GM12878 (cell line): ENCODE measurements around the gene TIMM50. TPM values are rescaled to one million over a fixed set of nuclear protein-coding genes. Genes with fewer than 3 reads are reported as not detected.
"Not testable (repeated sequence)": the region's sequence is repeated elsewhere in the genome, so short reads cannot be mapped to it uniquely, and the experiment has no call there.

Source experiments
- ATAC-seq: fragments of 200-7000 bp; cut with Tn5 transposase; 3 replicates; pipeline ENCODE4 v1.9.1; 2020; ENCODE audit warnings: mild to moderate bottlenecking, moderate library complexity
- BruUV-seq: library from RNA; stranded (reverse); fragments of 400-500 nt; replicated peaks from 2 replicates; lab custom pipeline; 2021; lab: Mats Ljungman, UMichigan
- CTCF ChIA-PET: fragments of 300-600 bp; sonication (Branson Sonifier 250); formaldehyde crosslinking; extraction: SDS; loops from one replicate; lab custom pipeline; 2021; ENCODE audit warnings: inconsistent platforms; lab: Yijun Ruan, JAX
- POLR2A ChIA-PET: fragments of 350-600 bp; formaldehyde crosslinking; extraction: SDS; loops from one replicate; lab custom pipeline; 2021; ENCODE audit warnings: inconsistent platforms; lab: Charles Lee
- RAD21 ChIA-PET: fragments of 300-600 bp; sonication (Branson Sonifier 250); formaldehyde crosslinking; loops from one replicate; lab custom pipeline; 2023; ENCODE audit warnings: antibody characterized with exemption; ENCODE audit not compliant: unreplicated experiment; lab: Charles Lee
- SMC1A ChIA-PET: fragments of 300-600 bp; sonication (Branson Sonifier 250); formaldehyde crosslinking; loops from one replicate; lab custom pipeline; 2023; ENCODE audit not compliant: unreplicated experiment, uncharacterized antibody; lab: Charles Lee
- DNase-seq: peaks from one replicate; pipeline ENCODE4 v3.0.0-alpha.2; 2011; ENCODE audit warnings: low read depth, low spot score
- FAIRE-seq: peaks from 3 replicates; lab custom pipeline; 2011; peaks lifted over from hg19 to GRCh38; lab: Jason Lieb, UNC
- H2AFZ ChIP-seq: 2 replicates; pipeline ENCODE4 v1.6.0; 2011; ENCODE audit warnings: low read depth, low read length, control low read depth; ENCODE audit not compliant: control insufficient read depth
- H3K27ac ChIP-seq: 2 replicates; pipeline ENCODE4 v1.5.1; 2011; ENCODE audit warnings: control low read depth; ENCODE audit not compliant: control insufficient read depth, insufficient read depth
- H3K27me3 ChIP-seq, 2 experiments: replicated peaks in 1 of 2; 2 replicates each; pipeline versions ENCODE4 v1.6.0 to v1.6.1; 2011; ENCODE audit warnings: low read length in 1 of 2; ENCODE audit not compliant: control insufficient read depth in 2 of 2, insufficient read depth in 2 of 2
- H3K36me3 ChIP-seq, 2 experiments: 2 replicates each; pipeline ENCODE4 v1.5.1; 2011; ENCODE audit warnings: low read length in 1 of 2; ENCODE audit not compliant: control insufficient read depth in 2 of 2, insufficient read depth in 2 of 2
- H3K4me1 ChIP-seq: 2 replicates; pipeline ENCODE4 v1.6.1; 2011; ENCODE audit warnings: mild to moderate bottlenecking, low read length, moderate library complexity, mixed read lengths; ENCODE audit not compliant: control insufficient read depth, insufficient read depth
- H3K4me2 ChIP-seq: 2 replicates; pipeline ENCODE4 v1.6.0; 2011; ENCODE audit warnings: control low read depth; ENCODE audit not compliant: control insufficient read depth, insufficient read depth
- H3K4me3 ChIP-seq: fragments of 200-600 bp; sonication (generic); 2 replicates; pipeline ENCODE4 v1.5.1; 2016
- H3K79me2 ChIP-seq: 2 replicates; pipeline ENCODE4 v1.6.0; 2011; ENCODE audit warnings: low read length; ENCODE audit not compliant: control insufficient read depth, insufficient read depth
- H3K9ac ChIP-seq: 2 replicates; pipeline ENCODE4 v1.8.0; 2011; ENCODE audit warnings: low read length, control low read depth, mixed read lengths; ENCODE audit not compliant: control insufficient read depth, insufficient read depth
- H3K9me3 ChIP-seq: replicated peaks from 3 replicates; pipeline ENCODE4 v1.5.1; 2011; ENCODE audit warnings: mild to moderate bottlenecking, low read length; ENCODE audit not compliant: control insufficient read depth, insufficient read depth
- H4K20me1 ChIP-seq: 2 replicates; pipeline ENCODE4 v1.6.0; 2011; ENCODE audit not compliant: control insufficient read depth, insufficient read depth
- JUNB ChIP-seq: IDR thresholded peaks from 2 replicates; pipeline ENCODE4 v1.6.1; 2016; ENCODE audit warnings: antibody characterized with exemption, mild to moderate bottlenecking
- NFXL1 ChIP-seq: fragments of 450-650 bp; IDR thresholded peaks from 2 replicates; pipeline ENCODE4 v1.6.1; 2017; ENCODE audit warnings: antibody characterized with exemption, mild to moderate bottlenecking, borderline replicate concordance
- POLR2A ChIP-seq: IDR thresholded peaks from 2 replicates; pipeline ENCODE4 v1.6.1; 2011; ENCODE audit warnings: low read depth, mild to moderate bottlenecking, low read length
- POLR2AphosphoS5 ChIP-seq: IDR thresholded peaks from 2 replicates; pipeline ENCODE4 v1.6.1; 2011; ENCODE audit warnings: mild to moderate bottlenecking, low read length, inconsistent platforms
- WGBS: methylation state at CpG from one replicate; pipeline ENCODE4 v1.1.6; 2016; ENCODE audit warnings: low lambda C conversion rate; ENCODE audit not compliant: insufficient replicate concordance, insufficient coverage; ENCODE audit errors: missing lambda C conversion rate; 5-methylcytosine and 5-hydroxymethylcytosine counted together
- in situ Hi-C: fragments of 300-500 bp; cut with MboI; formaldehyde crosslinking; loops from 9 replicates; pipeline ENCODE4 v1.14.3; 2018; ENCODE audit warnings: mixed read lengths
- intact Hi-C: fragments of 100-400 bp; cut with micrococcal nuclease; formaldehyde crosslinking; loops from one replicate; pipeline ENCODE4 v1.14.2; 2022; ENCODE audit not compliant: unreplicated experiment
- polyA plus RNA-seq, 11 experiments: library from polyadenylated mRNA; depleted of rRNA in 4 of 11; unstranded in 6 of 11; stranded (reverse) in 5 of 11; fragments of >200 nt; fragmentation: Nextera tagmentation in 4 of 11; fragmentation: Illumina TruSeq in 1 of 11; extraction: Ambion mirVana in 4 of 11; extraction: Trizol in 1 of 11; gene quantifications; 1 replicate in 1 of 11; 2 replicates in 10 of 11; pipeline versions ENCODE4 v1.2.1 to v1.2.3, GENCODE V29; 2011 to 2016; ENCODE audit warnings: inconsistent platforms in 2 of 11, missing spikeins in 2 of 11, low read depth in 1 of 11
- total RNA-seq, 4 experiments: library from RNA; depleted of rRNA in 3 of 4; stranded (reverse); fragments of >200 nt in 3 of 4; fragmentation: Illumina TruSeq in 1 of 4; extraction: Trizol in 1 of 4; gene quantifications; 2 replicates each; pipeline versions ENCODE4 v1.2.1 to v1.2.3, GENCODE V29; 2013 to 2021

TIMM50 gene
- total and polyA plus RNA-seq, 10 of the 15 experiments (the other 5 are each of a cell fraction or from before 2014, with no cell fraction given), result 15.6 to 146 (median 101) TPM

GRCh38 chr19:39475748-39476147 lies 4.9 kb upstream of the TIMM50 start:
- H3K27me3 ChIP-seq, result no peaks in the 10 kb centered on the region
- no TSS peak for BruUV-seq
- SMC1A ChIA-PET, result no interaction called here
- no peak for ATAC-seq
- no peaks in the 10 kb centered on the region; the same call in 1 of the 2 replicates for H3K4me1 ChIP-seq
- POLR2A ChIA-PET, result no interaction called here
- no peak for DNase-seq
- no peaks in the 10 kb centered on the region for H3K9me3 ChIP-seq
- in situ Hi-C loops (loop anchor here (5.0 kb wide), 1 partner anchor 57 kb away; the partner anchor contains the start of gene EID2B), intact Hi-C loops (no loop called here)
- H4K20me1 ChIP-seq, result no peaks in the 10 kb centered on the region
- H3K79me2 ChIP-seq, result peaks cover 3% of the 10 kb centered on the region
- H3K27ac ChIP-seq, result no peak overlapping the region
- H3K4me2 ChIP-seq, result no peak overlapping the region
- RAD21 ChIA-PET, result interaction anchor here (0.5 to 1.9 kb wide), 5 partner anchors 27 to 287 kb away, joined by 3 to 6 read pairs (median 3); no protein-coding TSS in a partner anchor
- WGBS, result 75% methylated on average over 2 of the region's 2 CpGs
- H3K9ac ChIP-seq, result no peak overlapping the region
- peaks cover 31 to 46% of the 10 kb centered on the region in 2 experiments for H3K36me3 ChIP-seq
- TF ChIP-seq NFXL1, result no peak
- TF ChIP-seq POLR2AphosphoS5, result peak; percentile 62; the same call in 1 of the 2 replicates
- 0 out of 2 replicates have a peak, but pooled peaks have one; percentile 53 for TF ChIP-seq POLR2A
- TF ChIP-seq JUNB, result no peak
- no peak overlapping the region for H2AFZ ChIP-seq
- H3K4me3 ChIP-seq, result no peak overlapping the region
- FAIRE-seq, result no peak
- CTCF ChIA-PET, result interaction anchor here (1.1 to 3.9 kb wide), 7 partner anchors 22 to 199 kb away, joined by 3 to 41 read pairs (median 8); partner anchors contain the start of genes DLL3, EID2B, RPS16 and SUPT5H

DNA sequence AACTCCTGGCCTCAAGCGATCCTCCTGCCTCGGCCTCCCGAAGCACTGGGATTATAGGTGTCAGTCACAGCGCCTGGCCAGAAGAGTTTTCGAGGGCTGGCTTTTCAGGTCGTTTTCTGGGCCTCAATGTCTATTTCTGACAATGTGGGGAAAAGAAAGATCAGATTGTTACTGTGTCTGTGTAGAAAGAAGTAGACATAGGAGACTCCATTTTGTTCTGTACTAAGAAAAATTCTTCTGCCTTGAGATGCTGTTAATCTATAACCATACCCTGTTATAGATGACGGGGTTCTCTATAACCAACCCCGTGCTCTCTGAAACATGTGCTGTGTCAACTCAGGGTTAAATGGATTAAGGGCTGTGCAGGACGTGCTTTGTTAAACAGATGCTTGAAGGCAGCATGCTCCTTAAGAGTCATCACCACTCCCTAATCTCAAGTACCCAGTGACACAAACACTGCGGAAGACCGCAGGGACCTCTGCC lies 1.3 kb upstream of the TIMM50 start:
- H4K20me1 ChIP-seq, FAIRE-seq, CTCF ChIA-PET, H3K4me3 ChIP-seq, H3K27me3 ChIP-seq, RAD21 ChIA-PET, H3K4me1 ChIP-seq, POLR2A ChIA-PET, intact Hi-C loops, H2AFZ ChIP-seq, DNase-seq, BruUV-seq, ATAC-seq, H3K4me2 ChIP-seq, SMC1A ChIA-PET, H3K27ac ChIP-seq, H3K9ac ChIP-seq, H3K9me3 ChIP-seq: not testable (repeated sequence)
- peaks cover 22% of the 10 kb centered on the region for H3K79me2 ChIP-seq
- WGBS, result 83% methylated on average over 11 of the region's 11 CpGs
- H3K36me3 ChIP-seq, result peaks cover 15 to 18% of the 10 kb centered on the region in 2 experiments
- in situ Hi-C loops, result loop anchor here (5.0 kb wide), 1 partner anchor 53 kb away; the partner anchor contains the start of gene EID2B
